OCI-LY7 (cell line): ENCODE measurements around the gene TRNAU1AP. TPM values are rescaled to one million over a fixed set of nuclear protein-coding genes. Genes with fewer than 3 reads are reported as not detected.
"Not testable (repeated sequence)": the region's sequence is repeated elsewhere in the genome, so short reads cannot be mapped to it uniquely, and the experiment has no call there.

ENCODE experiments used
- BruUV-seq: library from RNA; stranded (reverse); fragments of 400-500 nt; replicated peaks from 2 replicates; lab custom pipeline; 2021; lab: Mats Ljungman, UMichigan
- CTCF ChIA-PET: fragments of 300-600 bp; sonication (Branson Sonifier 250); formaldehyde crosslinking; loops from one replicate; lab custom pipeline; 2022; ENCODE audit warnings: antibody characterized with exemption; ENCODE audit not compliant: unreplicated experiment; lab: Charles Lee
- POLR2A ChIA-PET: fragments of 300-600 bp; sonication (Branson Sonifier 250); formaldehyde crosslinking; loops from one replicate; lab custom pipeline; 2022; ENCODE audit warnings: antibody characterized with exemption; lab: Charles Lee
- DNase-seq: peaks from one replicate; pipeline ENCODE4 v3.0.0-alpha.2; 2015; ENCODE audit warnings: low spot score
- H2AFZ ChIP-seq: fragments of 200-600 bp; sonication (generic), shearing (Covaris generic); 2 replicates; pipeline ENCODE4 v1.6.1; 2014; ENCODE audit warnings: mild to moderate bottlenecking, antibody characterized with exemption, low read length, moderate library complexity
- H3K27ac ChIP-seq: fragments of 200-600 bp; sonication (generic); 2 replicates; pipeline ENCODE4 v1.5.1; 2014; ENCODE audit warnings: mixed run types, low read depth, mild to moderate bottlenecking, moderate library complexity, low read length, inconsistent platforms; ENCODE audit not compliant: poor library complexity, severe bottlenecking
- H3K36me3 ChIP-seq: fragments of 200-600 bp; sonication (generic); 2 replicates; pipeline ENCODE4 v1.6.1; 2014; ENCODE audit warnings: mild to moderate bottlenecking, antibody characterized with exemption, low read length, moderate library complexity, mixed read lengths; ENCODE audit not compliant: insufficient read depth
- H3K4me1 ChIP-seq: fragments of 200-600 bp; sonication (generic); 2 replicates; pipeline ENCODE4 v1.5.1; 2014; ENCODE audit warnings: mild to moderate bottlenecking, low read length; ENCODE audit not compliant: insufficient read depth, poor library complexity, severe bottlenecking
- H3K4me2 ChIP-seq: fragments of 200-600 bp; sonication (generic); 2 replicates; pipeline ENCODE4 v1.6.1; 2014; ENCODE audit warnings: mild to moderate bottlenecking, low read length
- H3K4me3 ChIP-seq: fragments of 200-600 bp; sonication (generic); 2 replicates; pipeline ENCODE4 v1.5.1; 2014; ENCODE audit warnings: mild to moderate bottlenecking, low read depth, low read length; ENCODE audit not compliant: poor library complexity, severe bottlenecking
- H3K79me2 ChIP-seq: fragments of 200-600 bp; sonication (generic); 2 replicates; pipeline ENCODE4 v1.6.1; 2016; ENCODE audit warnings: low read depth, mild to moderate bottlenecking, low read length, moderate library complexity, mixed read lengths; ENCODE audit not compliant: insufficient read depth
- H3K9me2 ChIP-seq: fragments of 200-600 bp; sonication (generic); 2 replicates; pipeline ENCODE4 v1.6.1; 2016; ENCODE audit warnings: mild to moderate bottlenecking, low read length, mixed read lengths; ENCODE audit not compliant: insufficient read depth
- H3K9me3 ChIP-seq: fragments of 200-600 bp; sonication (generic); 2 replicates; pipeline ENCODE4 v1.6.1; 2014; ENCODE audit warnings: mild to moderate bottlenecking, mixed run types, low read length, mixed read lengths
- H4K20me1 ChIP-seq: fragments of 200-600 bp; sonication (generic); 2 replicates; pipeline ENCODE4 v1.6.1; 2014; ENCODE audit warnings: mild to moderate bottlenecking, antibody characterized with exemption, low read length, moderate library complexity, mixed read lengths; ENCODE audit not compliant: insufficient read depth
- CTCF ChIP-seq: fragments of 200-600 bp; sonication (generic); conservative IDR thresholded peaks from 2 replicates; pipeline ENCODE4 v1.5.1; 2014; ENCODE audit warnings: mild to moderate bottlenecking, antibody characterized with exemption, low read length, moderate library complexity, mixed read lengths
- EZH2phosphoT487 ChIP-seq: fragments of 200-600 bp; sonication (generic); IDR thresholded peaks from 2 replicates; pipeline ENCODE4 v1.6.1; 2018; ENCODE audit warnings: low read depth, borderline replicate concordance, mild to moderate bottlenecking, mixed run types, antibody characterized with exemption, low read length, moderate library complexity, mixed read lengths
- intact Hi-C: fragments of 100-400 bp; cut with micrococcal nuclease; formaldehyde crosslinking; loops from one replicate; pipeline ENCODE4 v1.10.0; 2022; ENCODE audit not compliant: unreplicated experiment
- total RNA-seq, 2 experiments: library from RNA; depleted of rRNA in 1 of 2; stranded (reverse); fragments of >200 nt in 1 of 2; shearing (Covaris generic) in 1 of 2; gene quantifications; 2 replicates each; pipeline ENCODE4 v1.2.3, GENCODE V29; 2014 to 2022

TRNAU1AP gene
- total RNA-seq, 2 experiments from 2014 or later = 30.6 to 41.8 TPM

- TF ChIP-seq CTCF (no peak), EZH2phosphoT487 (no peak)
Observed at GRCh38 chr1:28521502-28522164, 31.3 kb upstream of the TRNAU1AP start.

GRCh38 chr1:28522537-28522936 lies 30.3 kb upstream of the TRNAU1AP start:
- DNase-seq, H3K9me3 ChIP-seq, CTCF ChIA-PET, H3K9me2 ChIP-seq, POLR2A ChIA-PET, BruUV-seq, H3K4me3 ChIP-seq, H2AFZ ChIP-seq, H4K20me1 ChIP-seq, intact Hi-C loops, H3K4me2 ChIP-seq, H3K27ac ChIP-seq: not testable (repeated sequence)
- Histone ChIP-seq H3K79me2 (peaks cover 88% of the 10 kb centered on the region), H3K4me1 (peaks cover 38% of the 10 kb centered on the region), H3K36me3 (peaks cover 72% of the 10 kb centered on the region)

More at GRCh38 chr1:28521502-28522164, 31.3 kb upstream of the TRNAU1AP start:
- Histone ChIP-seq H3K79me2 (peaks cover 79% of the 10 kb centered on the region), H2AFZ (no peak overlapping the region), H4K20me1 (no peaks in the 10 kb centered on the region), H3K9me3 (no peaks in the 10 kb centered on the region), H3K4me2 (peak overlapping the region; percentile 48), H3K36me3 (peaks cover 63% of the 10 kb centered on the region), H3K4me3 (no peak overlapping the region), H3K27ac (peak overlapping the region; percentile 16), H3K4me1 (peaks cover 47% of the 10 kb centered on the region), H3K9me2 (no peaks in the 10 kb centered on the region)
- intact Hi-C loops = no loop called here
- ChIA-PET CTCF (no interaction called here), POLR2A (interaction anchor here (0.5 to 0.7 kb wide), 3 partner anchors 13 to 64 kb away, joined by 3 to 5 read pairs (median 4); no protein-coding TSS in a partner anchor)
- BruUV-seq = no TSS peak
- DNase-seq = no peak

GRCh38 chr1:28525002-28525642 lies 27.8 kb upstream of the TRNAU1AP start:
- DNase-seq, H2AFZ ChIP-seq, H3K27ac ChIP-seq, intact Hi-C loops, H3K4me3 ChIP-seq, H3K9me2 ChIP-seq, H3K9me3 ChIP-seq, POLR2A ChIA-PET, CTCF ChIA-PET, H4K20me1 ChIP-seq, H3K4me2 ChIP-seq, BruUV-seq: not testable (repeated sequence)
- Histone ChIP-seq H3K36me3 (peaks cover 82% of the 10 kb centered on the region), H3K79me2 (peaks cover 94% of the 10 kb centered on the region), H3K4me1 (peaks cover 20% of the 10 kb centered on the region)
